Chondrocyte (in vitro differentiated cells): ENCODE results near the gene PYGM. TPM values are rescaled to one million over a fixed set of nuclear protein-coding genes. Genes with fewer than 3 reads are reported as not detected.

Experiments used
- DNase-seq: peaks from one replicate; pipeline ENCODE4 v3.0.0; 2021; ENCODE audit warnings: mixed read lengths, low spot score
- H3K27ac Mint-ChIP-seq: one replicate; pipeline ENCODE4 v1.8.0; 2021; ENCODE audit warnings: mild to moderate bottlenecking, moderate library complexity, mixed read lengths; ENCODE audit not compliant: unreplicated experiment
- H3K27me3 Mint-ChIP-seq: 2 replicates; pipeline ENCODE4 v1.8.0; 2021; ENCODE audit warnings: low read depth, mixed read lengths
- H3K36me3 Mint-ChIP-seq: 2 replicates; pipeline ENCODE4 v1.8.0; 2021; ENCODE audit warnings: low read depth, mixed read lengths
- H3K4me1 Mint-ChIP-seq: 2 replicates; pipeline ENCODE4 v1.8.0; 2021; ENCODE audit warnings: low read depth, mild to moderate bottlenecking, mixed read lengths
- H3K4me3 Mint-ChIP-seq: one replicate; pipeline ENCODE4 v1.8.0; 2021; ENCODE audit warnings: mild to moderate bottlenecking, moderate library complexity, mixed read lengths; ENCODE audit not compliant: unreplicated experiment
- H3K9me3 Mint-ChIP-seq: 2 replicates; pipeline ENCODE4 v1.8.0; 2021; ENCODE audit warnings: low read depth, mixed read lengths
- CTCF ChIP-seq: fragments of 200-600 bp; sonication (generic); IDR thresholded peaks from 2 replicates; pipeline ENCODE4 v1.5.0; 2021; ENCODE audit warnings: antibody characterized with exemption, mild to moderate bottlenecking, moderate library complexity
- total RNA-seq: library from RNA; stranded (reverse); gene quantifications from 3 replicates; pipeline ENCODE4 v1.2.1, GENCODE V29; 2021

Gene PYGM
- total RNA-seq, 1 donor from 2014 or later, result 1.6 TPM

GRCh38 chr11:64796047-64796756 is 36.4 kb upstream of the PYGM start:
- H3K27ac Mint-ChIP-seq, result no peak overlapping the region
- DNase-seq, result no peak

GRCh38 chr11:64794526-64794925 is 34.8 kb upstream of the PYGM start:
- no peaks in the 10 kb centered on the region for H3K9me3 Mint-ChIP-seq
- H3K27ac Mint-ChIP-seq, result no peak overlapping the region
- H3K4me1 Mint-ChIP-seq, result no peaks in the 10 kb centered on the region
- TF ChIP-seq CTCF, result no peak
- H3K36me3 Mint-ChIP-seq, result peaks cover 2% of the 10 kb centered on the region
- peak; percentile 56 for DNase-seq
- H3K4me3 Mint-ChIP-seq, result no peak overlapping the region
- no peaks in the 10 kb centered on the region for H3K27me3 Mint-ChIP-seq

More at GRCh38 chr11:64796047-64796756, 36.4 kb upstream of the PYGM start:
- no peak for TF ChIP-seq CTCF
- Mint-ChIP-seq H3K4me1 (no peaks in the 10 kb centered on the region), H3K4me3 (no peak overlapping the region), H3K9me3 (no peaks in the 10 kb centered on the region), H3K36me3 (peaks cover 2% of the 10 kb centered on the region), H3K27me3 (no peaks in the 10 kb centered on the region)

GRCh38 chr11:64793271-64794160 is 33.7 kb upstream of the PYGM start:
- no peak overlapping the region for H3K27ac Mint-ChIP-seq
- peak; percentile 73 for DNase-seq

GRCh38 chr11:64792482-64792881 is 32.7 kb upstream of the PYGM start:
- Mint-ChIP-seq H3K4me1 (no peaks in the 10 kb centered on the region), H3K27ac (no peak overlapping the region), H3K36me3 (peaks cover 1% of the 10 kb centered on the region), H3K9me3 (no peaks in the 10 kb centered on the region), H3K4me3 (no peak overlapping the region), H3K27me3 (no peaks in the 10 kb centered on the region)
- DNase-seq, result peak; percentile 34
- no peak for TF ChIP-seq CTCF

More at GRCh38 chr11:64793271-64794160, 33.7 kb upstream of the PYGM start:
- Mint-ChIP-seq H3K27me3 (no peaks in the 10 kb centered on the region), H3K4me1 (no peaks in the 10 kb centered on the region), H3K4me3 (no peak overlapping the region), H3K36me3 (peaks cover 1% of the 10 kb centered on the region), H3K9me3 (no peaks in the 10 kb centered on the region)
- no peak for TF ChIP-seq CTCF

- Mint-ChIP-seq H3K36me3 (peaks cover 1% of the 10 kb centered on the region), H3K4me3 (no peak overlapping the region), H3K4me1 (no peaks in the 10 kb centered on the region), H3K9me3 (no peaks in the 10 kb centered on the region), H3K27me3 (no peaks in the 10 kb centered on the region), H3K27ac (no peak overlapping the region)
- DNase-seq, result peak; percentile 84
- TF ChIP-seq CTCF, result no peak
These were observed 32.1 kb upstream of the PYGM start for GRCh38 chr11:64791781-64792291.
